HEK293T (cell line): Measurements from ENCODE around the gene EFL1.

Experiments used
- FOXM1 ChIP-seq: fragments of 450-650 bp; IDR thresholded peaks from 2 replicates; pipeline ENCODE4 v1.6.1; 2017; ENCODE audit warnings: mild to moderate bottlenecking, borderline replicate concordance
- HDGF ChIP-seq: fragments of 450-650 bp; IDR thresholded peaks from 2 replicates; pipeline ENCODE4 v1.6.1; 2017; ENCODE audit warnings: antibody characterized with exemption, borderline replicate concordance
- L3MBTL2 ChIP-seq: fragments of 450-650 bp; conservative IDR thresholded peaks from 2 replicates; pipeline ENCODE4 v1.6.1; 2016; ENCODE audit warnings: mild to moderate bottlenecking
- LEF1 ChIP-seq: fragments of 450-650 bp; IDR thresholded peaks from 2 replicates; pipeline ENCODE4 v1.6.1; 2017; ENCODE audit warnings: mild to moderate bottlenecking, borderline replicate concordance
- PKNOX1 ChIP-seq: fragments of 450-650 bp; IDR thresholded peaks from 2 replicates; pipeline ENCODE4 v1.6.1; 2016
- SP1 ChIP-seq: fragments of 450-650 bp; IDR thresholded peaks from 2 replicates; pipeline ENCODE4 v1.6.1; 2017
- SUZ12 ChIP-seq: fragments of 450-650 bp; IDR thresholded peaks from 2 replicates; pipeline ENCODE4 v1.6.1; 2016; ENCODE audit warnings: mild to moderate bottlenecking
- ZNF384 ChIP-seq: fragments of 450-650 bp; IDR thresholded peaks from 2 replicates; pipeline ENCODE4 v1.6.1; 2016

DNA sequence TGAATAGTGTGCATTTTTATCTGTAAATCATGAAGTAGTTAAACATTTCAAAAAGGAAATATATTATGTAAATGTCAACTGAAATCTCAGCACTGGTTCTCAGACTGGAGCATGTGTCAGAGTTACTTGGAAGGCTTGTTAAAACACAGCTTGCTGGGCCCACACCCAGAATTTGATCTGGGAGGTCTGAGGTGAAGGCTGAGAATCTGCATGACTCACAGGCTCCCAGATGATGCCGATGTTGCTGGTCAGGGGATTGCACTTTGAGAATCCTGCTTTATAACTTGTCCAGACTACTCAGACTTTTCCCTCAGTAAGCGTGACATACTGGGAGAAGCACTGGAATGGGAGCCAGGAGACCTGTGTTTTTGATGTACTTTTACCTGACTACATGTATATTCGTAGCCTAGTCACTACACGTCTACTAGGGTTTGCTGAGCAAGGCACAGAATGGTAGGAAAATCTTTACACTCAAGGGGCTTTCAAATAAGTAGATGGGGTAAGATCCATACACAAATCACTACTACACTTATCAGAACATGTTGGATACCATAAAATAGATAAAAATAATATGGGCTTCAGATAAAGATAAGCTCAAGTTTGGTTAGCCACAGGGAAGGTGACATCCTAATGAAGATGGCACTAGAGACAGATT is 139.7 kb downstream of the EFL1 start:
- TF ChIP-seq HDGF (no peak), PKNOX1 (no peak), ZNF384 (no peak), L3MBTL2 (no peak), SP1 (no peak), LEF1 (no peak), FOXM1 (no peak), SUZ12 (no peak)
